HG02884 (cell line): Measurements from ENCODE around the gene LEFTY1.
"Not testable (repeated sequence)": the region's sequence is repeated elsewhere in the genome, so short reads cannot be mapped to it uniquely, and the experiment has no call there.

Experiments
- ATAC-seq: cut with Tn5 transposase; IDR thresholded peaks from one replicate; pipeline ENCODE4 v1.9.1; 2021; ENCODE audit warnings: mild to moderate bottlenecking, moderate library complexity; ENCODE audit not compliant: unreplicated experiment

The LEFTY1 gene

DNA sequence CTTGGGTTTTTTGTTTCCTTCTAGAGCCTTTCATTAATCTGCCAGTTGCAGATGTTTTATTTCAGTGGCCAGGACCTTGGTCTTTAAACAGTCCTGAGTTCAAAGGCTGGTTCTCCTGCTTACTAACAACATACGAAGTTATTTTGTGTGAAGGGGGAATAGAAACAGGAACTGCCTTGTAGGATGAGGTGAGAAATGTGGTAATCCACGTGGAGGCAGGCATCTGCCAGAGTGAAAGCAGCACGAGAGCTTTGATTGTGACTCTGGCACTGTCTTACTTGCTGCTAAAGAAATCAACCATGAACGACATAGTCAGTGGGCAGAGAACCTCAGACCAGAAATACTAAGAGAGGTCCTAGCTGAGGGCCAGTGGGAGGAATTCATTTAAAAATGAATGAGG, 37.1 kb downstream of the LEFTY1 start:
- peak; percentile 49 for ATAC-seq

DNA sequence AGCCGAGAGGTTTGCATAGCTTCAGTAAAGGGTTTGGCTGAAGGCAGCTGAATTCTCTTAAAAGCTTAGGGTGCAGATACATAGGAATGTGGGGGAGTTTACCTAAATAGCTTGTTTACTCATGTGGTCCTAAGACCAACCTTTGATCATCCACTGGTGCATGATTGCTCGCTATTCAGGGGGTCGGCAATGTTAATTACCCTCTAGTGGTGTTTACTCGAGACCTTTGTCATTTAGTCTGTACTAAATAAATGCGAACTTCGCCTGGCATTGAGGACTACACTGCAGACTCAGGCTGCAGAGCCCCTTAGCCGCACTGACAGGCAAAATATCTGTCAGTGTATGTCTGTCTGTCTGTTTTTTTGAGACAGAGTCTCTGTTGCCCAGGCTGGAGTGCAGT, 38.6 kb downstream of the LEFTY1 start:
- no peak for ATAC-seq

DNA sequence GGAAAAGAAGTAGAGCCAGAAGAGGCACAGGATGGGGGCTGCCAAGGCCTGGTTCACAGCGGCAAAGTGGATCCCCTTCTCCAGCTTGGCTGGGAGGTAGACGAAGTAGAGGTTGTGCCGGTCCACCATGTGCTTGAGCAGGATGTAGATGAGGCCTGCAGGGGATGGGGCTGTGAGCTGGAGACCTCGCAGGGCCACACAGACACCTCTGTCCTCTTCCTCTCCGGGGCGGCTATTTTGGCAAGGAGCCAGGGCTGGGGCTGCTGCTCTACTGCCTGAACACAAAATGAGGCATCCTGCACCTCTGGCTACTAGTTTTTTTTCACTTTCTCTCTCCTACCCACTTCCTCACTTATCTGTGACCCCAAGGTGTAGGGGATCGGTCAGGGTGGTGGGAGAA, 39.0 kb downstream of the LEFTY1 start:
- no peak for ATAC-seq

DNA sequence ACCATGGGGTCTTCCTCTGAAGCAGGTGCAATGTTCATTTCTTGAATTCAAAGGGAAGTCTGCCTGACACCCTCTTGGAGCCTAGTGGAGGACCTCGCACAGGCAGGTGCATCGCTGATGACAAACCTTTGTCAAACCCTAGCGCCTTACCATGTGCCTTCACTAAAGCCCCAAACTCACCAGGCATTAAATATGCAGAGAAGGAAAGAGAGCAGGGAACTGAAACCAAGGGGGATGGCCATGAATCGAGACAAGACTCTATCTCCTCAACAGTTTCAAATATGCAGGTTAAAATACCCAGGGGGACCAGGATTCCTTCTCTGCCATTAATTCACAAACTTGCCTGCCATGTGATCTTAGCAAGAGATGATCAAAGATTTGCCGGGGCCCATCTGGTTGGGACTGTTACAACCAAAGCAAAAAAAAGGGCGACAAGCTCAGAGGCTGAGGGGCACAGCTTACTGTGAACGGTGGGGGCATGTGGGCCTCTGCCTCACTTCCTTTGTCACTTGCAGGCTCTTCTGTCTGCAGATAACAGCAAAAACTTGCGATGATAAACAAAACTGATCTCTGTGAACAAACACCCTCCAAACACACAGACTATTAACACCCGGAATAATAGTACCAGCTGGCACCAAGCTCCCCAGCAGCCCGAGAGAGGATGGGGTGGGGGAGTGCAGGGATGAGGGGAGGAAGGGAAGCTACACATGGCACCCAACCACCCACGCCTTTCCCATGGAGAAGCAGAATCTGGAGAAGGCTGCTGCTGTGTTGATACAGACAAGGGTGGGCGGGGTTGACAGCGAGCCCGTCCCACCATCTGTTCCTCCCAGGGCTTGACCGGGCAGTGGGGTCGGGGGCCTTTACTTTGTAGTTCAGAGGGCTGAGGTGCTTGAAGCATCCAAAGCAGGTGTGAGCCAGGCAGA, 40.7 kb downstream of the LEFTY1 start:
- ATAC-seq = peak; percentile 59

DNA sequence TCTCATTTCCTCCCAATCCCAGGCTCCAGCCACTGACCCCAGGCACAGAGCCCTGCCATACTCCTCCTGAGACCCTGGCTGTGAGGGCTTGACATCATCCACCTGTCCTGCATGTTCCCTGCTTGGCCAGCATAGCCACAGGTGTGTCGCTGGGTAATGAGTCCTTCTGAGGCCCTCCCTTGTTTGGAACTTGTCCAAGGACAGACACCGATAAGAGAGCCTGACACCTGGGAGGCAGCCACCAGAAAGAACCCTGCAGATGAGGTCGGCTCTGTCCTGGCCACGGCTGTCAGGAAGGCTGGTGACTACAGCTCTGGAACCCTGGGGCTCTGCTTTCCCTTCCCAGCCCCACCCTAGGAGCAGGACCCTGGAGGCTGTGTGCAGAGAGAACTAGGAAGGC, 41.3 kb downstream of the LEFTY1 start:
- peak; percentile 0 for ATAC-seq

DNA sequence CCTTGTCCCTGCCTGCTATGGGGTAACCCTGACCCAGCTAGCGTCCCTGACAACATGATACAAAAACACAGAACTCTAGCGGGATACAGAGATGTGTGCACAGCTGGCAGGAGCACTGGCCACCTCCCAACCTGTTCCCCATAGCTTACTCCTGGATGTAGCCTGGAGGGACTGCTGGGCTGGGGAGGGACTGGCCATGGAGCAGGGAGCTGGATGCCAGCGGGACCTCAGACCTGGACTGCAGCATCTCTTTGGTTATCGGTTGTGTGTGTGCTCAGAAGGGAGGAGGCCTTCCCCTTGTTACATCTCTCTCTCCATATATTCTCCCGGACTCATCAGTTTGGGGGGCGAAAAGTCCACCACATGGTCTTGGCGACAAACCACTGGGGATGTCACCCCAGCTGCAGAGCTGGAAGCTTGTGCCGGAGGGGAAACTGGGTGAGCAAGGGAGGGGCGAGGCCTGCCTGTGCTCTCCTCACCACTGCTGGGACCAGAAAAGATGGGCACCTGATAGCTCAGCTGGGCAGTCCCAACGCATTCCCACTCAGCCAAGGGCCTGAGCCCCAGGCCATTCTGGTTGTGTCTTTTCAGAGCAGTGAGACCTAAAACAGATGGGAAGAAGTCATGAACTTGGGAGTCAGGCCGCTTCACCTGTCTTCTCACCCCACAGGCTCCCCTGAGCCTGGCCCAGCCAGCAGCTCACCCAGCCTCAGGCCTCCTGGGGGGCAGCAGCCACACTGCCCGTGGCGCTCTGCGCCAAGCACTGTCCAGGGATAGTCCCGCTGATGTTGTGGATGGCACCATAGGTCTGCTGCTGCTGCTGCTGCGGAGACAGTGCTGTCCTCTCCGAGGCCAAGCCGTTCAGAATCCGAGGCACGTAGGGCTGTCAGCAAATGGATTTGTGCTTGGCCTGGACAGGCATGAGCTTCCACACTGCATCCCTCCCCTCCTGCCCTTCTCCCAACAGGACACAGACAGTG, 42.3 kb downstream of the LEFTY1 start:
- no peak for ATAC-seq

DNA sequence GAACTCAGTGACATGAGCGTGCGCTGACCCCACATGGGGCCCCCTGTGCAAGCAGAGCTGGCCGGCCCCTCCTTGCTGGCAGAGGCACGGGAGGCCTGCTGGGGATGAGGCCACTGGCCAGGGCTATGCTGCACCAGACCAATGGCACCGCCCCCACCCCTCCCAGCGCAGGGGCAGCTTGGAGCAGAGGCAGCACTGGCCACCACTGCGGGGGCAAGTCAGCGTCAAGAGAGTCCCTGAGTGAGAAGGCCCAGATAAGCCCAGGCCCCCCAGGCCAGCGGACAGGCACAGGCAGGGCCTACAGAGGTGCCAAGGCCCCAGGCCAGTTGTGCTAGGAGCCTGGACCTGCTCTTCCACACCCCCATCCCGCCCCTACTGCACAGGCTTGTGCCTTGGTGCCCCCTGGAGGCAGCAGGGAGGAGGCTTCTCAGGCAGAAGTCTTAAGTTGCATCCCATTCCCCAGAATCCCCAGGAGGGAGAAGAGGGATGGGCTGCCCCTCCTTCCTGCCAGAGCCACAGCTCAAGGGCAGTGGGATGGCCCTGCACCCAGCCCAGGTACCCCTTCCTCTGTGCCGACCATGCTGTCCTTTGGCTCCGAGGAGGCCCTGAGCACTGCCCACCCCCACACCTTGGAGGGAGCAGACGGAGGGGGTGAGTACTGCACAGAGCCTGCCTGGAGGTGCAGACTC, 43.2 kb downstream of the LEFTY1 start:
- ATAC-seq = no peak

DNA sequence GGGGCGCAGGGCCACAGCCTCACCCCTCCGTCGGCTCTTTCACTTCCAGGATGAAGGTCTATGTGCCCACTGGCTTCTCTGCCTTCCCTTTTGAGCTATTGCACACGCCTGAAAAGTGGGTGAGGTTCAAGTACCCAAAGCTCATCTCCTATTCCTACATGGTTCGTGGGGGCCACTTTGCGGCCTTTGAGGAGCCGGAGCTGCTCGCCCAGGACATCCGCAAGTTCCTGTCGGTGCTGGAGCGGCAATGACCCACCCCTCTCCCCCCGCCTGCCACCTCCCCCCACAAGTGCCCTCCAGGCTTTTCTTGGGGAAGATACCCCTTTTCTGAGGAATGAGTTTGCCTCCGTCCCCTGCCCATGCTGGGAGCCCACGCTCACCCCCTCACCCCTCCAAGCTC, 43.8 kb downstream of the LEFTY1 start:
- ATAC-seq = no peak

DNA sequence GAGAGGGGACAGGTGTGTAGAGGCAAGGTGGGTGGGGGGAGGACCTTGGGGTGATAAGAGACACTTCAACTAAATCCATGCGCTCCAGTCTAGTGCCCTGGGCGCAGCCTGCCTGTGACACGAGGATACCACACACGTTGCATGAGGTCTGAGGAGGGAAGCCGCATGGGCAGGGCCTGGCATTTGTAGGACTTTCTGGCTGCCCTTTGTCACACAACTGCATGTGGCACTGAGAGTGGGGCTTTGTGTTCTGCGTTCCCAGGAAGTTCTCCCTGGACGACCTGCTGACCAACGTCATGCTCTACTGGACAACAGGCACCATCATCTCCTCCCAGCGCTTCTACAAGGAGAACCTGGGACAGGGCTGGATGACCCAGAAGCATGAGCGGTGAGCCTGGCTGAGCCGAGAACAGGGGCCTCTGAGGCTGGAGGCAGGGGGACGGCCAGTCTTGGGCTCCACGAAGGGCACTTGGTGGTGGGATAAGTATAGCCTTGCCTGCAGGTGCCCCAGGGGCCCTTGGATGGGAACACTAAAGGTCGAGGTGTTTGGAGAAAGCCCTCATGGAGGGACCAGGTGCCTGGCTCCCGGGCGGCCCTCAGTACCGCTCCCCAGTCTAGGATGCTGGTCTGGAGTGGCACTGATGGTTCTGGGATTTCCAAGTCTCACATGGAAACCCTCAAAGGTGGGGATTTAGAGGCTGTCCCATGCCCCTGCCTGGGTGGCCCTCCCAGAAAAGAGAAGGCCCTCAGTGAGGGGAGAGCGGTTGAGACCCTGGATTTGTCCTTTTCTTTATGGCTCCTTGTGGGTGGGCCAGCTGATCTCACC, 44.5 kb downstream of the LEFTY1 start:
- ATAC-seq = no peak

DNA sequence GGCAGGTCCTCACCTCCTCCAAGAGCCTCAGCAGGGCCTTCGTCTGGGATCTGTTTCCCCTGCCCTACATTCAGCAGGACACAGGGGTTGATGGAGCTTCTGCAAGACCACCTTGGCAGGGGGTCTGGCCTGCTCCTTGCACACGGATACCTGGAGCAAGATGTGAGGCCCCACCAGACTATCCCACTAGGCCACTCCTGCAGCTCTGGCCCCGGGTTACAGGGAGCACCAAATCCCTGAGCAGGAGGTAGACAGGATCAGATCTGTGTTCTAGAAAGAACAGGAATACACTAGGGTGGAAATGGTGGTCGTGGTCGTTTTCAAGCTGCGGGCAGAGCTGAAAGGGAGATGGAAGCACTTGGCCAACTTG, 45.5 kb downstream of the LEFTY1 start:
- no peak for ATAC-seq

DNA sequence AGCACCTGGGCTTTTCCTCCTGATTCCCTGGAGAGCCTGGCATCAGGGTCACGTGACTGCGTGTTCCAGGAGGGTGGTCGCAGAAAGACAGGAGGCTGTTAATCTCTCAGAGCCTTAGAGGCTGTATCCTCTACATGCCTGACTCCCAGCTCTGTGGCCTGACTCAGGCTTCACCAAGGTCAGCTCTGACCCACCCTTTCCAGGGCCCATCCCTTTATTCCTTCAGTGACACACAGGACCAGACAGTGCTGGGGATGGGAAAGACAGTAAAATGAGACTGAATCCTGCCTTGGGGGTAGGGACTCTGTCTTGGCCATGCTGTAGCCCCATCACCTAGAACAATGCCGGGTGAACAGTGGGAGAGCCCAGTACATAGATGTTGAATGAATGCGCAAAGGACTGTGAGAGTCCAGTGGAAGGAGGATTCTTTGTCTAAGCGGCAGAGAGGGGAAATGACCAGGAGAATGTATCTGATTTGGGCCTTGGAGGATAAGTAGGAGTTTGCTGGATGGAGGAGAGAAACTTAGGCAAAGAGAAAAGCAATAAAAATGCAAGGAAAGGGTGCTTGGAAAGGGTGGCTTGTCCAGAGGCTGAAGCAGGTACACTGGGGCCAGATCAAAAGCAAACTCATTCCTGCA, 46.0 kb downstream of the LEFTY1 start:
- no peak for ATAC-seq

DNA sequence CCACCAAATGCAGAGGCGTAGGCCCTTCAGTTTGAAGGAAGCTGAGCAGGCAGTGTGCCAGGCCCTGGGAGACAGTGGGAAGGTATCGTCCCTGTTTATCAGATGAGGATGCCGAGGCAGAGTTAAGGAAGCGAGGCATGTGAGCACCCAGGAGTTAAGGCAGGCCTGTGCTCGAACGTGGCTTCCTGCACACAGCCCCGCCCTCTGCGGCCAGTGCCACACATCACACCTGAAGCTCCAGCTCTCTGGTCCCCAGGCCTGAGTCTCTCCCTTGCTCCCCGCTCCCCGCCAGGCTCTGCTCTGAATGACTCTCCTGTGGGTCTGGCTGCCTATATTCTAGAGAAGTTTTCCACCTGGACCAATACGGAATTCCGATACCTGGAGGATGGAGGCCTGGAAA, 46.9 kb downstream of the LEFTY1 start:
- no peak for ATAC-seq

DNA sequence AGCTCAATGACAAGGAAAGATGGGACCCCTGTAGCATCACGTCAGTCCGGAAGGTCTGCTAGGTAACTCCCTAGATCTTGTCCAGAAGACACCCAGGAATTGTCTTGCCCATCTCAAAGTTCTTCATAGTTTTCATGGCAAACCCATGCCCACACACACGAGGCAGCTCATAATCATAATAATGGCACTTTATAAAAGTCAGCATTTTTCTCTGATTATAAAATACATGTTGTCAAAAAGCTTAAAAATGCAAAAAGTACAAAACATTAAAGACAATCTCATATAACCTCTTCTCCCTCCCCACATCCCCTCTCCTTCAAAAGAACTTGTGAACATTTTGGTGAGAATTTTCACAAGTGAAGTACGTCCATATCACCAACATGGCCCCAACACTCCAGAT, 48.2 kb downstream of the LEFTY1 start:
- no peak for ATAC-seq

DNA sequence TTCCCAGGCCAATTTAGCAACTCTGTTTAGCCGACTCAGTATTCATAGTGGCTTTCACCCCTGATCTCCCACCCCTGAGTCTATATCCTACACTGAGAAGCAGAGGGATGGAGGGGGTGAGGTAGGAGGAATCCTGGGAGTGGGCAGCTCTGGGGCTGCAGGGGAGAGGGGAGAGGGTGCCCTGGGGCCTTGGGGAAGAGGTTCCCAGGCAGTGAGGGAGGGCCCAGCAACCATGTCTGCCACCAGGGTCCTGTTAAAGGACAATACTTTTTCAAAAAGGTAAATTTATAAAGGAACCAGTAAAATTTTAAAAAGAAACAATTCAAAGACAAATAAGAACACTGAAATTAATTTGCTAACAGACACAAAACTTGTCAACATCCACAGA, 48.7 kb downstream of the LEFTY1 start:
- ATAC-seq = no peak

DNA sequence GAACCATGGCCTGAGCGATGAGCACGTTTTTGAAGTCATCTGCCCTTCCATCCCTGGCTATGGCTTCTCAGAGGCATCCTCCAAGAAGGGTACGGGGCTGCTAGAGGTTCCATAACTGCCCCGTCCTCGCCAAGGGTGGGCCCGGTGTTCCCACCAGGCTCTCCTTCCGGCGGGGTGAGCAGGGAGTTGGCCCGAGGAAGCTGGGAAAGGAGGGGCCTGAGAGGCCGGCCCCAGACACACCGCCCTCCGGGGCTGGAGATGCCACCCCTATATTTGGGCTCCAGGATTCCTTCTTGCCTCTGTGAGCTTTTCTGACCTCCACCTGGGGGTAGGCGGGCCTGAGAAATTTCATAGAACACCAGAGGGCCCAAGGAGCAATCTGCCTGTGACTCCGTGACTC, 50.2 kb downstream of the LEFTY1 start:
- ATAC-seq = no peak

DNA sequence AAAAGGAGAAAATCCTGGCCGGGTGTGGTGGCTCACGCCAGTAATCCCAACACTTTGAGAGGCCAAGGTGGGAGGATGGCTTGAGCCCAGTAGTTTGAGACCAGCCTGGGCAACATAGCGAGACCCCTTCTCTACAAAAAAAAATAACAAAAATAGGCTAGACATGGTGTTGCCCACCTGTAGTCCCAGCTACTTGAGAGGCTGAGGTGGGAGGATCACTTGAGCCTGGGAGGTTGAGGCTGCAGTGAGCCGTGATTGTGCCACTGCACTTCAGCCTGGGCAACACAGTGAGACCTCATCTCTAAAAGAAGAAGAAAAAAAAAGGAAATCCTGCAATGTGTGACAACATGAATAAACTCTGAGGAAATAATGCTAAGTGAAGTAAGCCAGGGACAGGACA, 52.6 kb downstream of the LEFTY1 start:
- ATAC-seq = not testable (repeated sequence)
